Measurements from ENCODE around the gene LGALS1. TPM values are rescaled to one million over a fixed set of nuclear protein-coding genes. Genes with fewer than 3 reads are reported as not detected.

Gene LGALS1
- total and polyA plus RNA-seq, 9 of the 15 experiments (the other 6 are each of a cell fraction or from before 2014, with no cell fraction given), result 160 to 800 (median 330) TPM

GRCh38 chr22:37696657-37697537 lies 21.5 kb downstream of the LGALS1 start, which contains the start of gene TRIOBP (continued):
- TF ChIP-seq, protein P1, sequence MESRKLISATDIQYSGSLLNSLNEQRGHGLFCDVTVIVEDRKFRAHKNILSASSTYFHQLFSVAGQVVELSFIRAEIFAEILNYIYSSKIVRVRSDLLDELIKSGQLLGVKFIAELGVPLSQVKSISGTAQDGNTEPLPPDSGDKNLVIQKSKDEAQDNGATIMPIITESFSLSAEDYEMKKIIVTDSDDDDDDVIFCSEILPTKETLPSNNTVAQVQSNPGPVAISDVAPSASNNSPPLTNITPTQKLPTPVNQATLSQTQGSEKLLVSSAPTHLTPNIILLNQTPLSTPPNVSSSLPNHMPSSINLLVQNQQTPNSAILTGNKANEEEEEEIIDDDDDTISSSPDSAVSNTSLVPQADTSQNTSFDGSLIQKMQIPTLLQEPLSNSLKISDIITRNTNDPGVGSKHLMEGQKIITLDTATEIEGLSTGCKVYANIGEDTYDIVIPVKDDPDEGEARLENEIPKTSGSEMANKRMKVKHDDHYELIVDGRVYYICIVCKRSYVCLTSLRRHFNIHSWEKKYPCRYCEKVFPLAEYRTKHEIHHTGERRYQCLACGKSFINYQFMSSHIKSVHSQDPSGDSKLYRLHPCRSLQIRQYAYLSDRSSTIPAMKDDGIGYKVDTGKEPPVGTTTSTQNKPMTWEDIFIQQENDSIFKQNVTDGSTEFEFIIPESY (CRISPR knock-in tag; IDR thresholded peaks at IDR 0.05), result peak; percentile 42; the same call in 1 of the 2 replicates
- 0 out of 4 replicates have a peak, but pooled peaks of 1 of the 2 experiments have one; percentile 33 for TF ChIP-seq MNT (conservative IDR thresholded peaks at IDR 0.05)
- TF ChIP-seq ZNF695 (CRISPR knock-in tag; IDR thresholded peaks at IDR 0.05), result no peak
- TF ChIP-seq ZBTB26 (CRISPR knock-in tag; IDR thresholded peaks at IDR 0.05), result no peak
- TF ChIP-seq E2F8 (IDR thresholded peaks at IDR 0.05; ENCODE audit: low read depth, partially characterized antibody), result no peak
- no peak for TF ChIP-seq EWSR1 (IDR thresholded peaks at IDR 0.05; ENCODE audit: borderline replicate concordance, low read depth, partially characterized antibody)
- peak in 1 of 2 experiments; percentile 40; a peak in 2 of 4 replicates for TF ChIP-seq RAD21 (CRISPR knock-in tag; conservative IDR thresholded peaks at IDR 0.05 in 1 of 2, IDR thresholded peaks at IDR 0.05 in 1 of 2)
- no peak for TF ChIP-seq ZNF507 (tag; conservative IDR thresholded peaks at IDR 0.05)
- peak; percentile 57 to 76; a peak in 3 of 4 replicates for TF ChIP-seq KDM1A (IDR thresholded peaks at IDR 0.05)
- TF ChIP-seq ADNP (tag; IDR thresholded peaks at IDR 0.05), result no peak
- TF ChIP-seq PHF21A (IDR thresholded peaks at IDR 0.05; ENCODE audit: borderline replicate concordance, low read depth), result peak; percentile 69; the same call in 1 of the 2 replicates
- TF ChIP-seq MYC (IDR thresholded peaks at IDR 0.05; ENCODE audit: low read depth, low read length), result 0 out of 2 replicates have a peak, but pooled peaks have one; percentile 10
- no peak for TF ChIP-seq MYC (CRISPR knock-in tag; IDR thresholded peaks at IDR 0.05; ENCODE audit: borderline replicate concordance, low read depth)
- no peak for TF ChIP-seq POLR3A (IDR thresholded peaks at IDR 0.05; ENCODE audit: borderline replicate concordance, extremely low read depth, insufficient read depth, insufficient read length)
- TF ChIP-seq RB1 (IDR thresholded peaks at IDR 0.05; ENCODE audit: low read depth), result peak; percentile 41; the same call in 1 of the 2 replicates
- TF ChIP-seq, protein P2, sequence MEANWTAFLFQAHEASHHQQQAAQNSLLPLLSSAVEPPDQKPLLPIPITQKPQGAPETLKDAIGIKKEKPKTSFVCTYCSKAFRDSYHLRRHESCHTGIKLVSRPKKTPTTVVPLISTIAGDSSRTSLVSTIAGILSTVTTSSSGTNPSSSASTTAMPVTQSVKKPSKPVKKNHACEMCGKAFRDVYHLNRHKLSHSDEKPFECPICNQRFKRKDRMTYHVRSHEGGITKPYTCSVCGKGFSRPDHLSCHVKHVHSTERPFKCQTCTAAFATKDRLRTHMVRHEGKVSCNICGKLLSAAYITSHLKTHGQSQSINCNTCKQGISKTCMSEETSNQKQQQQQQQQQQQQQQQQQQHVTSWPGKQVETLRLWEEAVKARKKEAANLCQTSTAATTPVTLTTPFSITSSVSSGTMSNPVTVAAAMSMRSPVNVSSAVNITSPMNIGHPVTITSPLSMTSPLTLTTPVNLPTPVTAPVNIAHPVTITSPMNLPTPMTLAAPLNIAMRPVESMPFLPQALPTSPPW (CRISPR knock-in tag; IDR thresholded peaks at IDR 0.05), result peak; percentile 67

Measured in K562 (cell line).